Prostate gland (tissue), 2 donors: ENCODE measurements around the gene UBE2D2. TPM values are rescaled to one million over a fixed set of nuclear protein-coding genes. Genes with fewer than 3 reads are reported as not detected.

Experiments used
- DNase-seq: peaks from one replicate; pipeline ENCODE4 v3.0.0-alpha.2; 2019; ENCODE audit warnings: low spot score
- H3K27ac ChIP-seq, 2 donors: fragments of 200-600 bp; sonication (generic); 2 replicates each; pipeline ENCODE4 v1.5.1; 2017 to 2019
- H3K27me3 ChIP-seq: fragments of 200-600 bp; sonication (generic); replicated peaks from 2 replicates; pipeline ENCODE4 v1.5.1; 2019; ENCODE audit not compliant: insufficient read depth
- H3K36me3 ChIP-seq, 2 donors: fragments of 200-600 bp; sonication (generic); 1 replicate in 1 of 2; 2 replicates in 1 of 2; pipeline versions ENCODE4 v1.5.1 to v1.8.1; 2017 to 2019
- H3K4me1 ChIP-seq: fragments of 200-600 bp; sonication (generic); replicated peaks from 2 replicates; pipeline ENCODE4 v1.5.1; 2019
- H3K4me3 ChIP-seq, 2 donors: fragments of 200-600 bp; sonication (generic); 2 replicates each; pipeline ENCODE4 v1.5.1; 2017 to 2019
- H3K9me3 ChIP-seq: fragments of 200-600 bp; sonication (generic); 2 replicates; pipeline ENCODE4 v1.5.1; 2017
- POLR2A ChIP-seq: fragments of 450-650 bp; IDR thresholded peaks from one replicate; pipeline ENCODE4 v1.6.1; 2016; ENCODE audit warnings: antibody characterized with exemption, mild to moderate bottlenecking
- POLR2AphosphoS5 ChIP-seq: sonication (generic); formaldehyde crosslinking; IDR thresholded peaks from one replicate; pipeline ENCODE4 v1.6.1; 2017; ENCODE audit warnings: antibody characterized with exemption
- WGBS: methylation state at CpG from one replicate; pipeline ENCODE4 v1.1.5; 2018; 5-methylcytosine and 5-hydroxymethylcytosine counted together
- intact Hi-C: fragments of 100-400 bp; cut with DNase I; formaldehyde crosslinking; loops from one replicate; pipeline ENCODE4 v1.14.2; 2022
- total RNA-seq, 2 donors: library from RNA; depleted of rRNA; stranded (reverse); fragments of >200 nt; gene quantifications; one replicate each; pipeline ENCODE4 v1.1.0, GENCODE V29; 2016
- TF ChIP-seq, protein P1 (sequence below), 4 experiments: fragments of 200-600 bp in 2 of 4; fragments of 450-650 bp in 2 of 4; sonication (generic) in 2 of 4; IDR thresholded peaks; 1 replicate in 3 of 4; 2 replicates in 1 of 4; pipeline ENCODE4 v1.5.1; 2016 to 2019; ENCODE audit warnings: antibody characterized with exemption in 4 of 4, mild to moderate bottlenecking in 2 of 4, moderate library complexity in 2 of 4

The UBE2D2 gene
- total RNA-seq, 2 donors from 2014 or later: 90.3 to 96.3 TPM

DNA sequence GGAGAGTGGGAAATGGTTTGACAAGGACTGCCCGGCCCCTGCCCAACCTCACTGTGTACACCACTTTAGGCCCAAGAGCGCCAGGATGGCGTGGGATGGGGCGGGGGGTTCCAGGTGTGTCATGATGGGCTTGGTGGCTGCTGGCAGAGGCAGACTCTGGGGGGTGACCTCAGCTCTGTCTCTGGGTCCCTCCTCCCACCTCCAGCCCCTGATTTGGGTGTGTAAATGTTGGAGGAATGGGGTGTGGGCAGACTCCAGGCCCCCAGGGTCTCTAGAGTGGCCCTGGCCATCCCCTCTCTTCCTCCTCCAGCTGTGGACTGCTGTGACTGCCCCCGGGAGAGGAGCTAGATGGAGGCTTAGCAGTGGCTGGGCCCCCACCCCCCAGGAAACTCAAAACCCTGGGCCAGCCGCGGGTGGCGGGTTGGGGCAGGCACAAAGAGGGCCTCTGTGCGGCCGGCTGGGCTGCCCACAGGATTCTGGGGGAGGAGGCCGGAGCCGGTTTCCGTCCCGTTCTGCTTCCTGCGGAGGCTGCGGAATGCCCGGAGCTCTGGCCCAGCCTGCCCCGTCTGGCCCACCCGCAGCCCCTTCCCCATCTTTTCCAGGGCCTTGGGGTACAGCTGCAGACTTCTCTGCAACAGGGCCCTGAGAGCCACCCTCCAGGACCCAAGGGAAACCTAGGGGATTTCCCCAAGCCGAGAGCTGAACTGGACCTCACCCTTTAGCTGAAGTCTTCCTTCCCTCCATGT, 110.1 kb downstream of the UBE2D2 start:
- WGBS: 55% methylated on average over 11 of the region's 20 CpGs
- intact Hi-C loops: no loop called here
- no peaks in the 10 kb centered on the region for H3K27me3 ChIP-seq
- peaks cover 14% of the 10 kb centered on the region for H3K4me1 ChIP-seq
- peak overlapping the region; percentile 8 to 33 for H3K27ac ChIP-seq
- no peak for DNase-seq
- TF ChIP-seq POLR2AphosphoS5: no peak
- TF ChIP-seq POLR2A: no peak
- TF ChIP-seq, protein P1, sequence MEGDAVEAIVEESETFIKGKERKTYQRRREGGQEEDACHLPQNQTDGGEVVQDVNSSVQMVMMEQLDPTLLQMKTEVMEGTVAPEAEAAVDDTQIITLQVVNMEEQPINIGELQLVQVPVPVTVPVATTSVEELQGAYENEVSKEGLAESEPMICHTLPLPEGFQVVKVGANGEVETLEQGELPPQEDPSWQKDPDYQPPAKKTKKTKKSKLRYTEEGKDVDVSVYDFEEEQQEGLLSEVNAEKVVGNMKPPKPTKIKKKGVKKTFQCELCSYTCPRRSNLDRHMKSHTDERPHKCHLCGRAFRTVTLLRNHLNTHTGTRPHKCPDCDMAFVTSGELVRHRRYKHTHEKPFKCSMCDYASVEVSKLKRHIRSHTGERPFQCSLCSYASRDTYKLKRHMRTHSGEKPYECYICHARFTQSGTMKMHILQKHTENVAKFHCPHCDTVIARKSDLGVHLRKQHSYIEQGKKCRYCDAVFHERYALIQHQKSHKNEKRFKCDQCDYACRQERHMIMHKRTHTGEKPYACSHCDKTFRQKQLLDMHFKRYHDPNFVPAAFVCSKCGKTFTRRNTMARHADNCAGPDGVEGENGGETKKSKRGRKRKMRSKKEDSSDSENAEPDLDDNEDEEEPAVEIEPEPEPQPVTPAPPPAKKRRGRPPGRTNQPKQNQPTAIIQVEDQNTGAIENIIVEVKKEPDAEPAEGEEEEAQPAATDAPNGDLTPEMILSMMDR (IDR thresholded peaks at IDR 0.05): no peak
- no peaks in the 10 kb centered on the region for H3K9me3 ChIP-seq
- H3K4me3 ChIP-seq: no peak overlapping the region
- no peaks in the 10 kb centered on the region for H3K36me3 ChIP-seq

DNA sequence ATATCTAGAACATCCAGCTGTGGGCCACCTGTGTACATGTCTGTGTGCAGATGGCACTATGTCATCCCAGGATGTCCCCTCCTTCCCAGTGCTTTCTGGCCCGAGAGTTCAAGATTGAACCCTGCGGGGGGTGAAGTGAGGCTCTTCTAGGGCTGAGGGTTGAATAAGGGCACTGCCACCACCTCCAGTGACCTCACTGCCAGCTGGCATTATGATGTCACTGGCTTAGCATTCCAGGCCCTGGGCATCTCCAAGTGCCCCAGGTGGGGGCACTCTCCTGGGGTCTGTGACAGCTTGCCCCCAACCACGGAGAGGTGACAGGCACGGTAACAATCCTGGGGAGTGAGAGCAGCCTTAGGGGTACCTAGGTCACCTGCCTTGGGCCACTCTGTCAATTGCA, 114.1 kb downstream of the UBE2D2 start:
- Histone ChIP-seq H3K9me3 (no peaks in the 10 kb centered on the region), H3K27me3 (no peaks in the 10 kb centered on the region), H3K36me3 (no peaks in the 10 kb centered on the region), H3K4me1 (no peaks in the 10 kb centered on the region), H3K4me3 (no peak overlapping the region), H3K27ac (no peak overlapping the region)
- DNase-seq: no peak
- intact Hi-C loops: no loop called here
- TF ChIP-seq POLR2A (no peak), POLR2AphosphoS5 (no peak)
- TF ChIP-seq, protein P1 (IDR thresholded peaks at IDR 0.05): no peak
- WGBS: 87% methylated on average over 4 of the region's 4 CpGs

DNA sequence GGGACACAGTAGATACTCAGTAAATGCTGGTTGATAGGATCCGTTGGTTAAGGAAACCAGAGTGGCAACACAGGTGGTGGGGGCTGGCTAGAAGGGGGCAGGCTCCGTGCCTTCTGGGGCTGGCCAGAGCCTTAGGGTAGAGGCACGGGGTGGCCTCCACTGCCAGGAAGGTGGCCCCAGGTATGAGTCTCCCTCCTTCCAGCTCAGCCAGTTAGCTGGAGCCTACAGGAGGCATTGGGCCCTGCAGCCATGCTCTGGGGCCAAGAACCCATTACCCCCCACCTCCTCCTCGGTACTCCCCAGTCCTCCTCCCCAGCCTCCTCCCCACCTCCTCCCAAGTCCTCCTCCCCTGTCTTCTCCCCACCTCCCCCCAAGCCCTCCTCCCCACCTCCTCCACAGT, 114.7 kb downstream of the UBE2D2 start:
- no peak for DNase-seq
- TF ChIP-seq, protein P1 (IDR thresholded peaks at IDR 0.05): no peak
- no peak for TF ChIP-seq POLR2A
- no peak for TF ChIP-seq POLR2AphosphoS5
- 85% methylated on average over 4 of the region's 4 CpGs for WGBS
- Histone ChIP-seq H3K27me3 (no peaks in the 10 kb centered on the region), H3K36me3 (no peaks in the 10 kb centered on the region), H3K4me1 (no peaks in the 10 kb centered on the region), H3K27ac (no peak overlapping the region), H3K4me3 (no peak overlapping the region), H3K9me3 (no peaks in the 10 kb centered on the region)
- intact Hi-C loops: no loop called here

DNA sequence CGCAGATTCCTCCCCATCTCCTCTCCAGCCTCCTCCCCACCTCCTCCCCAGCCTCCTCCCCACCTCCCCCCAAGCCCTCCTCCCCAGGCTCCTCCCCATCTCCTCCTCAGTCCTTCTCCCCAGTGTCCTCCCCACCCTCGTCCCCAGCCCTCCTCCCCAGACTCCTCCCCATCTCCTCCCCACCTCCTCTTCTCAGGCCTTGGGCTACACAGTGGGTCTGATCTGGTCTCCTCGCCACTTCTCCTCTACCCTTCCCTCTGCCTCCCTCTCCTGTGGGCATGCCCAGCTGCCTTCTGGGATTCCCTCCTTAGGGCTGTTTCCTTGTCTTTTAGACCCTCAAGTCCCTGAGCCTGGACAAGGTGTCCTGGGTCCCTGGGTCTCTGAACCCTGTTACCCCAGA, 115.3 kb downstream of the UBE2D2 start:
- no peak overlapping the region for H3K4me3 ChIP-seq
- H3K9me3 ChIP-seq: no peaks in the 10 kb centered on the region
- no peak for DNase-seq
- H3K27ac ChIP-seq: no peak overlapping the region
- no peaks in the 10 kb centered on the region for H3K36me3 ChIP-seq
- TF ChIP-seq, protein P1 (IDR thresholded peaks at IDR 0.05): no peak
- TF ChIP-seq POLR2AphosphoS5: no peak
- no peak for TF ChIP-seq POLR2A
- intact Hi-C loops: no loop called here
- no peaks in the 10 kb centered on the region for H3K4me1 ChIP-seq
- WGBS: 68% methylated on average over 2 of the region's 3 CpGs
- no peaks in the 10 kb centered on the region for H3K27me3 ChIP-seq
